Heart left ventricle (tissue), 16 donors: ENCODE data around the gene LAPTM4A. TPM values are rescaled to one million over a fixed set of nuclear protein-coding genes. Genes with fewer than 3 reads are reported as not detected.
A peak's percentile ranks its signal among the peaks of the same experiment; 100 is the strongest.

Experiments
- ATAC-seq, 4 donors: fragments of 200-7000 bp; cut with Tn5 transposase; one replicate each; pipeline ENCODE4 v1.9.1; 2020 to 2022; ENCODE audit warnings: moderate library complexity in 4 of 4, mild to moderate bottlenecking in 3 of 4, moderate number of reproducible peaks in 1 of 4
- DNase-seq, 5 donors: peaks; one replicate each; pipeline ENCODE4 v3.0.0-alpha.2; 2020
- H3K27ac ChIP-seq, 12 donors: fragments of 200-600 bp; sonication (generic) in 4 of 12; one replicate each; pipeline versions ENCODE4 v1.5.0 to v1.8.0; 2016 to 2022; ENCODE audit warnings: mild to moderate bottlenecking in 2 of 12
- H3K27me3 ChIP-seq, 9 donors: fragments of 200-600 bp; sonication (generic) in 2 of 9; one replicate each; pipeline versions ENCODE4 v1.5.1 to v1.8.0; 2016 to 2022; ENCODE audit warnings: mild to moderate bottlenecking in 3 of 9
- H3K36me3 ChIP-seq, 9 donors: fragments of 200-600 bp; sonication (generic) in 2 of 9; one replicate each; pipeline versions ENCODE4 v1.5.0 to v1.8.0; 2018 to 2022; ENCODE audit warnings: mild to moderate bottlenecking in 2 of 9
- H3K4me1 ChIP-seq, 12 donors: fragments of 200-600 bp; sonication (generic) in 4 of 12; one replicate each; pipeline versions ENCODE4 v1.5.0 to v1.8.0; 2016 to 2022; ENCODE audit warnings: mild to moderate bottlenecking in 3 of 12
- H3K4me3 ChIP-seq, 12 donors: fragments of 200-600 bp; sonication (generic) in 4 of 12; one replicate each; pipeline versions ENCODE4 v1.5.0 to v1.8.0; 2017 to 2022; ENCODE audit warnings: mild to moderate bottlenecking in 9 of 12, moderate library complexity in 4 of 12
- H3K9me3 ChIP-seq, 12 donors: fragments of 200-600 bp; sonication (generic) in 4 of 12; one replicate each; pipeline versions ENCODE4 v1.5.0 to v1.8.0; 2016 to 2022; ENCODE audit warnings: mild to moderate bottlenecking in 1 of 12
- CTCF ChIP-seq, 12 donors: fragments of 200-600 bp; sonication (generic) in 4 of 12; IDR thresholded peaks; one replicate each; pipeline versions ENCODE4 v1.5.0 to v1.8.0; 2018 to 2022; ENCODE audit warnings: antibody characterized with exemption in 12 of 12, mild to moderate bottlenecking in 5 of 12
- POLR2A ChIP-seq, 2 donors: fragments of 450-650 bp; IDR thresholded peaks; one replicate each; pipeline ENCODE4 v1.6.1; 2017; ENCODE audit warnings: antibody characterized with exemption in 2 of 2, mild to moderate bottlenecking in 2 of 2, moderate library complexity in 2 of 2
- WGBS, 4 donors: extraction: QIAGEN DNeasy Blood & Tissue Kit in 2 of 4; methylation state at CpG; one replicate each; pipeline versions ENCODE4 v1.1.5 to v1.1.7; 2013 to 2018; 5-methylcytosine and 5-hydroxymethylcytosine counted together
- intact Hi-C, 10 donors: fragments of 100-400 bp; cut with DNase I; formaldehyde crosslinking; loops; one replicate each; pipeline versions ENCODE4 v1.11.1 to v1.14.2; 2022
- polyA plus RNA-seq, 2 donors: library from polyadenylated mRNA; stranded (reverse); fragments of 200-250 nt; gene quantifications; one replicate each; pipeline ENCODE4 v1.2.3, GENCODE V29; 2013
- total RNA-seq, 9 donors: library from RNA; depleted of rRNA in 2 of 9; stranded (reverse); fragments of >200 nt in 2 of 9; fragmentation: NEBNext Ultra II Directional in 3 of 9; extraction: Animal tissue kit (Norgen Biotek cat#: 25700) in 3 of 9; gene quantifications; one replicate each; pipeline versions ENCODE4 v1.1.0 to v1.2.4, GENCODE V29; 2016 to 2023
- donor health status: ischemic (EF 13 %, LVEDD 7.1; RV severe dilation, severe dysfunction).
- donor health status: healthy with polysubstance abuse.
- donor health status: DM: no; HTN: yes; CAD: no.
- donor health status: DM: no; HTN: no; CAD: no.
- donor health status: ischemic (EF 25% LVEDD 6.9; RV normal size, moderate dysfunction).
- donor health status: ischemic (EF 25% LVEDD 5.7; RV mildly dilated, moderate dysfunction).
- donor health status: healthy.
- donor health status: DM: yes; HTN: yes; CAD: no.
- donor health status: ischemic (EF 35%, LVEDD 5.7; RV mildly dilated, moderate dysfunction).
- donor health status: nonischemic (EF 11% LVEDD 7.7; RV severe dilation, severe dysfunction).
- donor health status: DM: yes; HTN: yes; CAD: no.
- donor health status: PGD.
- donor health status: ischemic (EF 29% LVEDD 5.4; RV normal size, mild dysfunction).
- donor health status: nonischemic (EF 23%, LVEDD 6.1; RV moderate dilation, normal function).

Gene LAPTM4A
- total and polyA plus RNA-seq, 11 donors = 107 to 241 (median 177) TPM

GRCh38 chr2:20093263-20094141 is 42.1 kb upstream of the LAPTM4A start:
- peak; percentile 28 to 65 (median 56) for TF ChIP-seq CTCF (IDR thresholded peaks at IDR 0.05)
- no peak for TF ChIP-seq POLR2A (IDR thresholded peaks at IDR 0.05)
- DNase-seq = peak in 4 of 5 donors; percentile 47 to 80 (median 65)
- H3K4me1 ChIP-seq = peaks cover 0 to 24% (median 7%) of the 10 kb centered on the region in 12 donors
- intact Hi-C loops = loop anchor here in 9 of 10 donors (1.0 to 5.0 kb wide), 6 partner anchors 36 to 79 kb away; partner anchors contain the start of gene LAPTM4A (in 2 of the 9)
- H3K36me3 ChIP-seq = no peaks in the 10 kb centered on the region
- ATAC-seq = peak; percentile 41 to 81 (median 66)
- no peaks in the 10 kb centered on the region for H3K9me3 ChIP-seq
- H3K27me3 ChIP-seq = no peaks in the 10 kb centered on the region
- H3K27ac ChIP-seq = no peak overlapping the region
- WGBS, 4 donors = 47 to 51% (median 50%) methylated on average over 11 of the region's 11 CpGs
- no peak overlapping the region for H3K4me3 ChIP-seq

GRCh38 chr2:20092901-20093235 is 41.4 kb upstream of the LAPTM4A start:
- no peak for ATAC-seq
- no peak for DNase-seq
- Histone ChIP-seq H3K9me3 (no peaks in the 10 kb centered on the region), H3K4me3 (no peak overlapping the region), H3K27me3 (no peaks in the 10 kb centered on the region), H3K36me3 (no peaks in the 10 kb centered on the region), H3K27ac (no peak overlapping the region), H3K4me1 (peaks cover 0 to 24% (median 5%) of the 10 kb centered on the region in 12 donors)
- 91 to 97% (median 94%) methylated on average over 5 of the region's 5 CpGs for WGBS, 4 donors
- TF ChIP-seq POLR2A (IDR thresholded peaks at IDR 0.05) (no peak), CTCF (IDR thresholded peaks at IDR 0.05) (no peak)
- intact Hi-C loops = loop anchor here in 6 of 10 donors (1.0 to 5.0 kb wide), 6 partner anchors 36 to 78 kb away; partner anchors contain the start of gene LAPTM4A (in 2 of the 6)

GRCh38 chr2:20092226-20092900 is 40.9 kb upstream of the LAPTM4A start:
- WGBS, 4 donors = 82 to 90% (median 86%) methylated on average over 11 to 15 of the region's 15 CpGs
- no peaks in the 10 kb centered on the region for H3K27me3 ChIP-seq
- H3K36me3 ChIP-seq = no peaks in the 10 kb centered on the region
- intact Hi-C loops = loop anchor here in 5 of 10 donors (2.0 to 5.0 kb wide), 5 partner anchors 35 to 78 kb away; partner anchors contain the start of gene LAPTM4A (in 2 of the 5)
- no peak overlapping the region for H3K4me3 ChIP-seq
- H3K4me1 ChIP-seq = peaks cover 0 to 24% (median 5%) of the 10 kb centered on the region in 12 donors
- TF ChIP-seq POLR2A (IDR thresholded peaks at IDR 0.05) (no peak), CTCF (IDR thresholded peaks at IDR 0.05) (no peak)
- peak overlapping the region in 3 of 12 donors; percentile 26 to 52 (median 39) for H3K27ac ChIP-seq
- no peaks in the 10 kb centered on the region for H3K9me3 ChIP-seq
- no peak for ATAC-seq
- DNase-seq = no peak
